ENCODE results near the gene TWIST2. TPM values are rescaled to one million over a fixed set of nuclear protein-coding genes. Genes with fewer than 3 reads are reported as not detected.

TWIST2 gene
- total RNA-seq, 1 experiment from 2014 or later: not detected

- TF ChIP-seq CTCF (conservative IDR thresholded peaks at IDR 0.05; ENCODE audit: low read depth, low read length): no peak
- peaks cover 33% of the 10 kb centered on the region for H3K27me3 ChIP-seq (replicated peaks; ENCODE audit: insufficient read depth, low read depth, low read length, poor library complexity)
- ChIA-PET CTCF (no interaction called here), POLR2A (ENCODE audit: low non-redundant PET) (no interaction called here)
- H3K4me1 ChIP-seq (ENCODE audit: insufficient read depth, low read length, poor library complexity, severe bottlenecking): no peaks in the 10 kb centered on the region
- H3K4me3 ChIP-seq (ENCODE audit: low read depth, low read length, poor library complexity, severe bottlenecking): no peak overlapping the region
- intact Hi-C loops (cut with micrococcal nuclease; ENCODE audit: unreplicated experiment): no loop called here
- no peak for DNase-seq (ENCODE audit: low spot score)
- no peaks in the 10 kb centered on the region for H3K9me3 ChIP-seq (ENCODE audit: low read depth, low read length, poor library complexity, severe bottlenecking)
- H3K36me3 ChIP-seq (ENCODE audit: insufficient read depth, low read length, poor library complexity, severe bottlenecking): no peaks in the 10 kb centered on the region
- BruUV-seq (replicated peaks): no TSS peak
- H3K27ac ChIP-seq (ENCODE audit: low read depth, low read length, poor library complexity, severe bottlenecking): no peak overlapping the region
Measured at GRCh38 chr2:238930216-238930615, 82.3 kb downstream of the TWIST2 start.

- Histone ChIP-seq H3K27ac (ENCODE audit: low read depth, low read length, poor library complexity, severe bottlenecking) (no peak overlapping the region), H3K9me3 (ENCODE audit: low read depth, low read length, poor library complexity, severe bottlenecking) (no peaks in the 10 kb centered on the region), H3K36me3 (ENCODE audit: insufficient read depth, low read length, poor library complexity, severe bottlenecking) (no peaks in the 10 kb centered on the region), H3K4me1 (ENCODE audit: insufficient read depth, low read length, poor library complexity, severe bottlenecking) (no peaks in the 10 kb centered on the region), H3K27me3 (replicated peaks; ENCODE audit: insufficient read depth, low read depth, low read length, poor library complexity) (peaks cover 23% of the 10 kb centered on the region), H3K4me3 (ENCODE audit: low read depth, low read length, poor library complexity, severe bottlenecking) (no peak overlapping the region)
- intact Hi-C loops (cut with micrococcal nuclease; ENCODE audit: unreplicated experiment): no loop called here
- ChIA-PET POLR2A (ENCODE audit: low non-redundant PET) (no interaction called here), CTCF (no interaction called here)
- BruUV-seq (replicated peaks): no TSS peak
- TF ChIP-seq EZH2 (IDR thresholded peaks at IDR 0.05; ENCODE audit: borderline replicate concordance, low read depth, low read length, poor library complexity, severe bottlenecking): no peak
- no peak for TF ChIP-seq CTCF (conservative IDR thresholded peaks at IDR 0.05; ENCODE audit: low read depth, low read length)
- DNase-seq (ENCODE audit: low spot score): no peak
Measured at GRCh38 chr2:238936162-238937052, 88.5 kb downstream of the TWIST2 start.

GRCh38 chr2:238938003-238938400 is 90.1 kb downstream of the TWIST2 start:
- CTCF ChIA-PET: no interaction called here
- intact Hi-C loops (cut with micrococcal nuclease; ENCODE audit: unreplicated experiment): no loop called here
- no peak for DNase-seq (ENCODE audit: low spot score)
- BruUV-seq (replicated peaks): no TSS peak
- no peaks in the 10 kb centered on the region for H3K4me1 ChIP-seq (ENCODE audit: insufficient read depth, low read length, poor library complexity, severe bottlenecking)
- H3K27me3 ChIP-seq (replicated peaks; ENCODE audit: insufficient read depth, low read depth, low read length, poor library complexity): peaks cover 9% of the 10 kb centered on the region
- H3K36me3 ChIP-seq (ENCODE audit: insufficient read depth, low read length, poor library complexity, severe bottlenecking): no peaks in the 10 kb centered on the region
- POLR2A ChIA-PET (ENCODE audit: low non-redundant PET): no interaction called here
- TF ChIP-seq EZH2 (IDR thresholded peaks at IDR 0.05; ENCODE audit: borderline replicate concordance, low read depth, low read length, poor library complexity, severe bottlenecking) (no peak), CTCF (conservative IDR thresholded peaks at IDR 0.05; ENCODE audit: low read depth, low read length) (no peak)
- no peak overlapping the region for H3K27ac ChIP-seq (ENCODE audit: low read depth, low read length, poor library complexity, severe bottlenecking)
- no peaks in the 10 kb centered on the region for H3K9me3 ChIP-seq (ENCODE audit: low read depth, low read length, poor library complexity, severe bottlenecking)
- H3K4me3 ChIP-seq (ENCODE audit: low read depth, low read length, poor library complexity, severe bottlenecking): no peak overlapping the region
